ENCODE results near the gene HTR1A. TPM values are rescaled to one million over a fixed set of nuclear protein-coding genes. Genes with fewer than 3 reads are reported as not detected.

HTR1A gene
- polyA plus RNA-seq, 2 of the 4 experiments (the other 2 are of a cell fraction), result not detected

DNA sequence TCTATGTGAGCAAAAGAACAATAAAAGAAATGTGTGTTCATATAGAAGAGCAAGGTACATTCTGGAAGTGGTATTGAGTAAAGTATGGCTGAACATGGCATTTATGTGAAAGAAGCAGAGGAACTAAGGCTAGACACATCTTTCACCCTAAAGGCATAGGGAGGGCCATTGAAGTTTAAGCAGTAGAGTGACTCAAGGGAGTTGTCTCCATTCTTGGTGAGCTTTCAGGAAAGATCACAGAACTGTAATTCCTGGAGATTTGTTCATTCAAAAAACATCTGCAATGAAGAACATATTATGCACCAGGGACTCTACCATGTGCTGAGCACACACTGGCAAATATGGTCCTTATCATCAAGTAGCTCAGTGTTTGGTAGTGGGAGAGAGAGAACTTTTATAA, 24.8 kb upstream of the HTR1A start:
- POLR2A ChIA-PET, result no interaction called here
- DNase-seq (ENCODE audit: low read depth in 1 of 2, low spot score in 1 of 2) (no peak), FAIRE-seq (no peak), ATAC-seq (no peak)
- CTCF ChIA-PET, result interaction anchor here (1.6 kb wide), 2 partner anchors 10 to 14 kb away, joined by 3 to 5 read pairs; no protein-coding TSS in a partner anchor
- Histone ChIP-seq H3K4me1 (no peaks in the 10 kb centered on the region), H3K9me3 (no peaks in the 10 kb centered on the region), H3K27ac (no peak overlapping the region), H3K4me2 (no peak overlapping the region), H3K4me3 (no peak overlapping the region)
- no peak for TF ChIP-seq POLR2AphosphoS2 (conservative IDR thresholded peaks at IDR 0.05; ENCODE audit: low read length)
- TF ChIP-seq FOSB (CRISPR knock-in tag; IDR thresholded peaks at IDR 0.05), result no peak
- no peak for TF ChIP-seq ZNF302 (CRISPR knock-in tag; IDR thresholded peaks at IDR 0.05)
- no peak for TF ChIP-seq FOSL2 (IDR thresholded peaks at IDR 0.05)
- TF ChIP-seq FOSL2 (CRISPR knock-in tag; IDR thresholded peaks at IDR 0.05), result no peak
- no peak for TF ChIP-seq POLR2A (IDR thresholded peaks at IDR 0.05; ENCODE audit: low read length)
- TF ChIP-seq PHF8 (IDR thresholded peaks at IDR 0.05; ENCODE audit: borderline replicate concordance, low read depth), result no peak
- TF ChIP-seq, protein P1, sequence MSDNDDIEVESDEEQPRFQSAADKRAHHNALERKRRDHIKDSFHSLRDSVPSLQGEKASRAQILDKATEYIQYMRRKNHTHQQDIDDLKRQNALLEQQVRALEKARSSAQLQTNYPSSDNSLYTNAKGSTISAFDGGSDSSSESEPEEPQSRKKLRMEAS (IDR thresholded peaks at IDR 0.05), result no peak
- TF ChIP-seq NFE2L2 (conservative IDR thresholded peaks at IDR 0.05; ENCODE audit: low read length), result no peak
- TF ChIP-seq MAFK (IDR thresholded peaks at IDR 0.05; ENCODE audit: partially characterized antibody), result no peak

DNA sequence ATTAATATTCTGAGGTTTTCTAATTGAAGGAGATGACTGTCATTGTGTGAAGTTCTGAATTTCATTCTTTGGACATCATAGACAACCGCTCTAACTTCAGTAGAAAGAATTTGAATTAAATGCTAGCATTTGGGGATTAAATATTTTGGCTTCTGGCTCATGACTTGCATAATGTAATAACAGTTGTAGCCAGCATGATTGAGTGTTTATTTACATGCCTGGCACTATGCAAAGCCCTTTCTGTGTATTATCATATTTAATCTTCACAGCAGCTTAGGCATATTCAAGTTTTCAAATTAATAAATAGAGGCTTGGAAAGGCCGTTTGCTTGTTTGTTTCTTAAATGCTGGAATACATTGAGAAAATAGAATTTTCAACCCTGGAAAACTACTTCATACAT, 19.6 kb upstream of the HTR1A start:
- 0% methylated on average over 2 of the region's 2 CpGs for WGBS (ENCODE audit: missing lambda C conversion rate)
- Histone ChIP-seq H3K4me3 (no peak overlapping the region), H3K4me1 (no peaks in the 10 kb centered on the region), H3K9me3 (no peaks in the 10 kb centered on the region), H3K4me2 (no peak overlapping the region), H3K27ac (no peak overlapping the region)
- no peak for ATAC-seq
- no peak for FAIRE-seq
- TF ChIP-seq, protein P2, sequence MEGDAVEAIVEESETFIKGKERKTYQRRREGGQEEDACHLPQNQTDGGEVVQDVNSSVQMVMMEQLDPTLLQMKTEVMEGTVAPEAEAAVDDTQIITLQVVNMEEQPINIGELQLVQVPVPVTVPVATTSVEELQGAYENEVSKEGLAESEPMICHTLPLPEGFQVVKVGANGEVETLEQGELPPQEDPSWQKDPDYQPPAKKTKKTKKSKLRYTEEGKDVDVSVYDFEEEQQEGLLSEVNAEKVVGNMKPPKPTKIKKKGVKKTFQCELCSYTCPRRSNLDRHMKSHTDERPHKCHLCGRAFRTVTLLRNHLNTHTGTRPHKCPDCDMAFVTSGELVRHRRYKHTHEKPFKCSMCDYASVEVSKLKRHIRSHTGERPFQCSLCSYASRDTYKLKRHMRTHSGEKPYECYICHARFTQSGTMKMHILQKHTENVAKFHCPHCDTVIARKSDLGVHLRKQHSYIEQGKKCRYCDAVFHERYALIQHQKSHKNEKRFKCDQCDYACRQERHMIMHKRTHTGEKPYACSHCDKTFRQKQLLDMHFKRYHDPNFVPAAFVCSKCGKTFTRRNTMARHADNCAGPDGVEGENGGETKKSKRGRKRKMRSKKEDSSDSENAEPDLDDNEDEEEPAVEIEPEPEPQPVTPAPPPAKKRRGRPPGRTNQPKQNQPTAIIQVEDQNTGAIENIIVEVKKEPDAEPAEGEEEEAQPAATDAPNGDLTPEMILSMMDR (IDR thresholded peaks at IDR 0.05), result no peak
- TF ChIP-seq HOXB5 (CRISPR knock-in tag; IDR thresholded peaks at IDR 0.05) (no peak), CEBPB (IDR thresholded peaks at IDR 0.05) (no peak), ZFP36 (IDR thresholded peaks at IDR 0.05; ENCODE audit: borderline replicate concordance, partially characterized antibody) (no peak), RARB (CRISPR knock-in tag; IDR thresholded peaks at IDR 0.05) (no peak), ZC3H11A (IDR thresholded peaks at IDR 0.05) (no peak), JUN (IDR thresholded peaks at IDR 0.05) (no peak)
- TF ChIP-seq, protein P3, sequence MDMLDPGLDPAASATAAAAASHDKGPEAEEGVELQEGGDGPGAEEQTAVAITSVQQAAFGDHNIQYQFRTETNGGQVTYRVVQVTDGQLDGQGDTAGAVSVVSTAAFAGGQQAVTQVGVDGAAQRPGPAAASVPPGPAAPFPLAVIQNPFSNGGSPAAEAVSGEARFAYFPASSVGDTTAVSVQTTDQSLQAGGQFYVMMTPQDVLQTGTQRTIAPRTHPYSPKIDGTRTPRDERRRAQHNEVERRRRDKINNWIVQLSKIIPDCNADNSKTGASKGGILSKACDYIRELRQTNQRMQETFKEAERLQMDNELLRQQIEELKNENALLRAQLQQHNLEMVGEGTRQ (IDR thresholded peaks at IDR 0.05), result no peak
- ChIA-PET CTCF (no interaction called here), POLR2A (no interaction called here)
- no peak for DNase-seq (ENCODE audit: low read depth in 1 of 2, low spot score in 1 of 2)

DNA sequence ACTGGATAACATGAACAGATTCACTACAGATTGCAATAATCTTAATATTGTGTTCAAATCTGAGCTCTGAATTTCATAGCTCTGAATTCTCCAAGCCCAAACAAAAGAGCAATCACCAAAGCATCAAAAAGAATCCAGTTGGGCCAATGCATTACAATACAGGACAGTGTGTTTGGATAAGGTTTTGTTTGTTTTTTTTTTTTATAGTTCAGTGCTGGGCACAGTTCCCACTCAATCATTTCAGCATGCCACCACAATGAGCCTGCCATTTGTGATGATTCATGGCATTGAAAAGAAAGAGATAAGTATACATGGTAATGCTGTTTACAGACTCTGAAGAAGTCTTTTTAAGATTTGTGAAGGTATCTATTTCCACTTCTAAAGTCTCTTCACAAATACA, 1.7 kb upstream of the HTR1A start:
- no peak overlapping the region for H3K4me3 ChIP-seq
- no peak overlapping the region for H3K4me2 ChIP-seq
- ATAC-seq, result no peak
- CTCF ChIA-PET, result interaction anchor here (0.7 to 1.5 kb wide), 6 partner anchors 11 to 564 kb away, joined by 3 to 6 read pairs (median 3); no protein-coding TSS in a partner anchor
- TF ChIP-seq ZFP36 (IDR thresholded peaks at IDR 0.05; ENCODE audit: borderline replicate concordance, partially characterized antibody), result no peak
- TF ChIP-seq RNF2 (IDR thresholded peaks at IDR 0.05; ENCODE audit: borderline replicate concordance, low read depth), result no peak
- no peak for TF ChIP-seq RCOR1 (IDR thresholded peaks at IDR 0.05; ENCODE audit: low read depth, low read length)
- no peak for TF ChIP-seq CHD4 (IDR thresholded peaks at IDR 0.05; ENCODE audit: borderline replicate concordance)
- TF ChIP-seq HEYL (CRISPR knock-in tag; IDR thresholded peaks at IDR 0.05), result no peak
- no peaks in the 10 kb centered on the region for H3K9me3 ChIP-seq
- no peak for FAIRE-seq
- POLR2A ChIA-PET, result no interaction called here
- DNase-seq (ENCODE audit: low read depth in 1 of 2, low spot score in 1 of 2), result no peak
- H3K27ac ChIP-seq, result no peak overlapping the region
- no peaks in the 10 kb centered on the region for H3K4me1 ChIP-seq

Measured in A549 (cell line).